T-helper 2 cell (primary cell): ENCODE results near the gene KIF1A.
"Not testable (repeated sequence)": the region's sequence is repeated elsewhere in the genome, so short reads cannot be mapped to it uniquely, and the experiment has no call there.

Source experiments
- DNase-seq, 5 experiments: peaks; one replicate each; pipeline versions ENCODE4 v3.0.0 to v3.0.0-alpha.2; 2012 to 2022

Gene KIF1A

GRCh38 chr2:240786355-240786841 is 33.6 kb downstream of the KIF1A start:
- DNase-seq, result peak in 1 of 5 experiments; percentile 7

DNA sequence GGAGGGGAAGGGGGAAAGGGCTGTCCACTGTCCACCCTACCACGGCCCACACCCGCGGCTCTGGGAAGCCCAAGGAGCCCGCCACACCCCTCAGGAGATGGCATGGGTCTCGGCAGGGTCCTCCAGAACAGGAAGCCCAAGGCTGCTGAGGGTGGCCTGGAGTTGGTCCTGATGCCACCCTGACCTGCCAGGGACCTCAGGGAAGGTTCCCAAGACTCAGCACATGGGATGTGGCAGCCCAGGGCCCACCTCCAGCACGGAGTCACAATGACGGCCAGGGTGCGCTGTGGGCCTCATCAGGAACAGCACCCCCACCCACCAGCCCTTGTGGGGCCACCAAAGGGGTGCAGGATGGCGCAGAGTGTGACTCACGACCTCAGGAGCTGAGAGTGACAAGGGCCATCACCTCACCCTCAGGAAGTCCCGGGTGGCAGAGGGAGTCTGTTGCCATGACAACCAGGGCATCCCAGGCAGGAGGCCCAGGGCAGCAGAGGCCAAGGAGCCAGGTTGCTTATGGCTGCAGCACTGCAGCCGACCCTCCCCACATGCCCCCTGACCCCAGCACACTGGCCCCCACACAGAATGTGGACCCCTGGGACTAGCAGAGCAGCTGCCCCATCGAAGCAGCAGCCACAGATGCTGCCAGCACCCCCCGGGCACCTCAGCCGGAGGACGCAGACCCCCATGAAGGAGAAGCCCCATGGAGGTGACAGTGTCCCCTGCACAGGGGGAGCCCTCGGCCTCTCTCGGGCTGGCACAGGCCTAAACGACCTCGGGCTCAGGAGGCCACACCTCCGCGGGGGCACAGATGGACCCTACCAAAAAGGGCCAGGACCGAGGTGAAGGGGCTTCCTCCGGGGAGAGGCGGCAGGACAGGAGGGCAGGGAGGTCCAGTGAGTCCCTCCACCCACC is 34.3 kb downstream of the KIF1A start:
- peak in 1 of 5 experiments; percentile 2 for DNase-seq

GRCh38 chr2:240784629-240785423 is 35.2 kb downstream of the KIF1A start:
- no peak for DNase-seq

DNA sequence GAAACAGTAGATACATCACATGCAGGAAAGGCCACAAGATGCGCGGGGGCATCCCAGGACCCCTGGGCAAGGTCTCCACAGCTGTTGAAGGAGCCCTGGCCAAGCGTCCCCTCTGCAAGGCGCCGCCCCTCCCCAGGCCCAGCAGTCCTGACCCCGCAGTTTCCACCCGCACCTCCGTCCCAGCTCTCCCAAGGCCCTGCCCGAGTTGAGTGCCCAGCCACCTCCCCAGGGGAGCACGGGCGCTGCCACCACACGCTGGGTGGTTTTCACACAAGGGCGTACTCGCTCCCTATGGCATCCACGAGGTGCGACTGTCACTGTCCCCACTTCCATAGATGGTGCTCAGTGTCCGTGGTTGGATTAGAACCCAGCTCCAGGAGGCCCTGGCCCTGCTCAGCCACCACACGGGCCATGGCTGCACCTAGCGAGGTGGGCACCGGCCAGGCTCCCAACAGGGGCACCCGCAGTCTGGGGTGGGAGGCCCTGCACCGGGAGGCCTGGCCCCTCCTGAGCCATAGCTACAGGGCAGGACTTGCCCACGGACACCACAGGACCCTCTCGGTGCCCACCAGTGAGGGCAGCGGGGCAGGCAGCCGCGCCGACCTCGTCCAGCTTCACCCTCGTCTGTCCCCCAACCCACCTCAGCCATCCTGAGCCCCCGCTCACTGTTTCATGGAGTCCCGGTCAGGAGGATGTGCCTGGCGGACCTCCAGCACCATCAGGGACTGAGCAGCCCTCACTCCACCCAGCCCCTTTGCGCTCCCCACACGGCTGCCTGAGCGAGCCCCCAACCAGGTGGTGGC is 36.0 kb downstream of the KIF1A start:
- peak in 1 of 5 experiments; percentile 3 for DNase-seq

DNA sequence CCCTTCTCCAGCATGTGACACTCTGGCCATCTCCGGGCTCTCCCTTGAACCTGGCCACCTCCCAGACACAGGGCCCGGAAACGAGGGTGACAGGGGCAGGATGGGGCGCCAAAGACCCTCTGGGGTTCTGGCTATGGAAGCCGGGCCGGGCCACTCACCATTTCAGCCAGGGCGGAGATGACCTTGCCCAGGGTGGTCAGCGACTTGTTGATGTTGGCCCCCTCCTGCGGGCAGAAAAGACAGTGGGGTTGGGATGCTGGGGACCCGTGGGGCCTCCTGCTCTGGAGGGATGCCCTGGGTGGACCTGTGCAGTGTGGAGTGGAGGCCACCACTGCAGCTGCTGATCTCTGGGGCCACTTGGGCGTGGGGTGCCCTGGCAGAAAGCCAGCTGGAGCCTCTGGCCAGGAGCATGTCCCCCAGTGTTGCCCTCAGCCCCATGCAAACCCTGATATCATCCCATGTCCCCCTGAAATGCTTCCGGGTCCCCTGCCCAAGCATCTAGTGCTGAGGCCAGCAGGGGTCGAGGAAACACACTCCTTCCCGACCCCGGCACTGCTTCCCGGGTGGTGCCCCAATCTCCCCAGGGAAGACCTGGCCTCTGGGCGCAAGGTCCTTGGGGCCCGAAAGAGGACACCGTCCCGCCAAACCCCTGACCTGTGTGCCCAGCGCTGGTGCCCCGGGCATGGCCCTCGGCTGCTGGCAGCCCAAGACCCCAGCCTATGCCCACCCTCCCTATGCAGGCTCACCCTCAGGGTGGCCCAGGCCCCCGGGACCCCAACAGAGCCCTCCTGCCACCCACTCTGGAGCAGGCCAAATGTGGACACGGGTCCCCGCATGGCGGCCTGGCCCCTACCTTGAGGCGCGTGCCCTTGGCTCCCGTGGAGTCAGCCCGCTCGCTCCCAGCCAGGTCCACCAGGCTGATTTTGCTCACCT is 36.9 kb downstream of the KIF1A start:
- DNase-seq, result no peak

DNA sequence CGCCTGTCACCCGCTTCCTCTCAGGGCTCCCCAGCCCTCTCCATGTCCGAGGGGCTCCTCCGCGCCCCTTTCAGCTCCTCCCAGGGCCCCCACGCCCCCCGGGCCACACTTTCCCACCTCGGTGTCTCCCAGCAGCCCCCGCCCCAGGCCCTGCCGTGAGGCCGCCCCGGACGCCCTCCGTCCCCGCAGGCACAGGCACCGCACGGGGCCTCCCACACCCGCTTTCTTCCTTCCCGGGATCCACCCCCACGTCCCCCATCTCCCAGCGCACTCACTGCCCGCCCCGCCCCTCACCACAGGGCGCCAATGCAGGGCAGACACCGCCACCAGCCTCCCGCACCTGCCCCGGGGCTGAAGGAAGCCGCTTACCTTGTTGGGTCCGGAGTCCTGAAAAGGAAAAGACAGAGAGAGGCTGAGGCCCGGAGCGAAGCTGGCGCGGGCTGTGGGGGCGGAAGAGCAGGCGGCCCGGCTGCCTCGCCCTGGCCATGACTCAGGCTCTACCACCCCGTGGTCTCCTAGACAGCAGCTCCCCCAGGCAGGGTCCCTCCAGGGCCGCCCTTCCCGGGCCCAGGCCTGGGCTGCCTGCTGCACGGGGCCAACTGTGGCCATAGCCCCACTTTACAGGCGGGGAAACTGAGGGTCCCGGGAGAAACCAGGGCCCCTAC is 37.7 kb downstream of the KIF1A start:
- DNase-seq, result no peak

- no peak for DNase-seq
Measured at GRCh38 chr2:240781471-240782220, 38.4 kb downstream of the KIF1A start.

DNA sequence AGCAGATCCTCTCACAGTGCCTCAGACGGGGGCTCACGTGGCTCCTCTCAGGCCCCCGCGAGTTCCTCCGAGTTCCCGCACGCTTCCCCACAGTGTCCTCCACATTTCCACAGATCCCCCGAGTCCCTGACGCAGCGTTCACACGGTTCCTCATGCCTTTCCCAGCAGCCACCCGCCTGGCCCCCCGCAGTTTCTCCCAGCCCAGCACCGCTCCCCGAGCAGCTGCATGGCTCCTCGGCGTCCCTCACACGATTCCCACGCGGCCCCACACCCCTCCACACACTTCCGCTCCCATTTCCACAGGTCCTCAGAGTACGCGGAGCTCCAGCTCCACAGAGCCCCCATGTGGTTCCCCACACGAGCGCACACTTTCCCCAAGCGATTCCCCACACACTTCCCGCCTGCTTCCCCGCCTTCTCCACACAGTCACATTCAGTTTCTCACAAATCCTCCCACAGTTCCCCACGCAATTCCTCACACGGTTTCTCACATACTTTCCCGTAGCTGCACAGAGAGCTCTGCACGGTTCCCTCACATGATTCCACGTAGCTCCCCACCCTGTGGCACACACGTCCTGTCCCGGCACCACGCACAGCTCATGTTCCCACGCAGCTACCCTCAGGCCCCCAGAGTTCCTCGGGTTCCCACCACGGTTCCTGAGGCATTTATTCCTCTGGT is 39.9 kb downstream of the KIF1A start:
- no peak for DNase-seq

- DNase-seq, result not testable (repeated sequence)
Measured at GRCh38 chr2:240779250-240779832, 40.7 kb downstream of the KIF1A start.

- no peak for DNase-seq
Measured at GRCh38 chr2:240778426-240778825, 41.6 kb downstream of the KIF1A start.

GRCh38 chr2:240777456-240778212 is 42.4 kb downstream of the KIF1A start:
- DNase-seq, result no peak

GRCh38 chr2:240775905-240776304 is 44.1 kb downstream of the KIF1A start:
- no peak for DNase-seq

DNA sequence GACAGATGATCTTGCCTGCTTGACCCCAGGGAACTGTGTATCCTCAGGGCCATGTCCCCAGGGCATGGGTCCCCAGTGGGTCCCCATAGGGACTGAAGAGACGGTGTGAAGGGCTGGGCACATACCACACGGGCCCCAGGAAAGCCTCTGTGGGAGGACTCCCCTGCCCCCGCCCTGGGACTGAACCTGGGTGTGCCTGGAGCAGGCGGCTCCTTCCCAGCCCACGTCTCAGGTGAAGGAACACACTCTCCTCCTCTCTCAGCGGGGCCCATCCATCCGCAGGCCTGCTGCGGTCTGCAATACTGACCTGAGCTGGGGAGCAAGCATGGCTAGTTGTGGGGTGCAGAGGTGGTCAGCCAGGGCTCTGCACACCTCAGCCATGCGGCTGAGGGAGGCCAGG is 45.2 kb downstream of the KIF1A start:
- DNase-seq, result no peak

GRCh38 chr2:240769096-240769495 is 50.9 kb downstream of the KIF1A start:
- DNase-seq, result no peak

DNA sequence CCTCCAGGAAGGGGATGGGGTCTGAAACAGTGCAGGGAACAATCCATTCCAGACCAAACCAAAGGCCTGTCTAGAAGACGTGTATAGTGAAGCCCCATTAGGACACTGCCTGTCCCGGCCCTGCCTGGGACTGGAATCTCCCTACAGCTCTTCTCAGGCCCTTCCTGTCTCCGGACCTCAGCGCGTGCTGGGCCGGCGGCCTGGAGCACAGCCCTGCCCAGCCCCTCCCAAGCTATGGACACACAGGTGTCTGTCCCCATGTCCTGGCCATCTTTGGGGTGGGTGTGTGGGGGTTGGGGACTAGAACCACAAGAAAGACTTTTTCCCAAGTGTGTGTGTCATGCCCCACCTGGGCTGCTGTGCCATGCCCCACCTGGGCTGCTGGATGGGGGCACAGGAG is 51.8 kb downstream of the KIF1A start:
- no peak for DNase-seq

GRCh38 chr2:240767341-240767740 is 52.7 kb downstream of the KIF1A start:
- DNase-seq, result no peak

- DNase-seq, result no peak
Measured at GRCh38 chr2:240766072-240766471, 53.9 kb downstream of the KIF1A start.

GRCh38 chr2:240765007-240765406 is 55.0 kb downstream of the KIF1A start:
- DNase-seq, result no peak
